Gastroesophageal sphincter (tissue), 3 donors: Measurements from ENCODE around the gene GNAI2.

ENCODE experiments used
- CTCF ChIP-seq, 4 experiments: fragments of 200-600 bp in 2 of 4; fragments of 450-650 bp in 2 of 4; sonication (generic) in 1 of 4; IDR thresholded peaks; one replicate each; pipeline ENCODE4 v1.5.1; 2017 to 2019; ENCODE audit warnings: antibody characterized with exemption in 4 of 4, mild to moderate bottlenecking in 2 of 4, moderate library complexity in 2 of 4
- POLR2A ChIP-seq, 2 donors: fragments of 450-650 bp; IDR thresholded peaks; one replicate each; pipeline ENCODE4 v1.6.1; 2017; ENCODE audit warnings: antibody characterized with exemption in 2 of 2, mild to moderate bottlenecking in 2 of 2, moderate library complexity in 1 of 2

GRCh38 chr3:50255251-50255615, 19.2 kb downstream of the GNAI2 start:
- TF ChIP-seq POLR2A (IDR thresholded peaks at IDR 0.05) (no peak), CTCF (IDR thresholded peaks at IDR 0.05) (no peak)
